HG03045 (cell line): ENCODE results near the gene FAM118B.
"Not testable (repeated sequence)": the region's sequence is repeated elsewhere in the genome, so short reads cannot be mapped to it uniquely, and the experiment has no call there.

Source experiments
- ATAC-seq: cut with Tn5 transposase; IDR thresholded peaks from one replicate; pipeline ENCODE4 v1.9.1; 2021; ENCODE audit warnings: mild to moderate bottlenecking, moderate library complexity; ENCODE audit not compliant: unreplicated experiment

FAM118B gene

DNA sequence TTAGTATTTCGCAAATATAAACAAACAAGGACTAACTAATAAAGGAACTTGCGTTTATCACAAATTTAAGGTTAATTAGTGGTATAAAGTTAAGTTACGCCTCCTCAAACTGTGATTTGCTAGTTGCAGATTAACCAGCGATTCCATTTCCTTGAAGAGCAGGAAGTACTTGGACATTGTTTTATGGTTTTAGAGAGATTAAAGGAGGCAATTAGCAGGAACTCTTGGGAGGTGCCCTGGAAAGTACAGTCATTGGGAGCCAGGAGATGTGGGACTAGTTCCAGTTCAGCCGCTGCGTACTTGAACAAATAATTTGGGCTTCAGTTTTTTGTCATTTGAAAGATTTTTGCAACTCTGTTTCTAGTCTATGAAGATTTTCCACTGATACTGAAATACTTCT lies 3.3 kb downstream of the FAM118B start:
- ATAC-seq: no peak

DNA sequence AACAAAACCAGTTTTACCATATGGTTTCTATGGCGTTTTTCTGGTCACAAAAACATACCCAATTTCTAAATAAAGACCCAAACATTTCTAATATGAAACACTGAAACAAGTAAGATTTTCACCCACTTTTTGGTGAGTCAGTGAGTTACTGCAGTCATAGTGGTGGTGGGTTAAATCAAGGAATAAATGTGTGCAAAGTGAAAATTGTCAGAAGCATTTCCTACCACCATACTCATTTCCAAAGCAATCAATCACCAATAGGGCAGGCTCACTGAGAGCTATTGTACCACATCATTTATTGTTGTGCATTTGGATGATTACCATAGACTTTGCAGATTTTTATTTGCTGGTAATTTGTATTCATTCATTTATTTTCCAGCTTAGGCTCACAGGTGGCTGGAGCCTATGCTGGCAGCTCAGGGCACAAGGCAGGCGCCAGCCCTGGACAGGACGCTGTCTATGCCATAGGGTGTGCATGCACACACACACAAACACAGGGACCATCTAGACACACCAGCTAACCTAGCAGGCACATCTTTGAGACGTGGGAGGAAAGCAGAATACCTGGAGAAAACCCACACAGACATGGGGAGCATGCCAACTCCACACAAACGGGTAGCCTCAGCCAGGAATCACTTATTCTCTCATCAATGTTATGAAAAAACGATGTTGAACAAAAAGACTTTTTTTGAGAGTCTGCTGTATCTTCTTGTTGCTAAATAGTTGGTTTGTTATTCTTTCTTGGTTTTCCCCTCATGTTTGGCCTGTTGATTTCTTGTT lies 5.1 kb downstream of the FAM118B start:
- ATAC-seq: no peak

DNA sequence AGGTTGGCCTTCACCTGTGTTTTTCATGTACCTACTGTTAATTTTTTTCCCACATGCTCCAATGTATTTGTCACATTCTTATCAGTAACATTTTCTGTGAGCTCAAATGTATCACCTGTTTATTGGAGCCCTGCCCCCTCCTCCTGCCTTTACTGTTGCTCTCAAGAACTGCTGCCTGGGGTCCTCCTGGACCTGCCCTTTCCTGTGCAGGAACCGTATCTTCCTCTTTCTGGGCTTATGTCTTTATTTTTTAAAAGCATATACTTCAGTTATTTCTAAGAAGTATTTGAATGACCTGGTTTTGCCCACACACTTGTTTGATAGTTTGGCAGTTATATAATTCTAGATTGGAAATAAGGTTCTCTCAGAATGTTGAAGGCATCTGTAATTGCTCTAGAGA lies 5.9 kb downstream of the FAM118B start:
- no peak for ATAC-seq

DNA sequence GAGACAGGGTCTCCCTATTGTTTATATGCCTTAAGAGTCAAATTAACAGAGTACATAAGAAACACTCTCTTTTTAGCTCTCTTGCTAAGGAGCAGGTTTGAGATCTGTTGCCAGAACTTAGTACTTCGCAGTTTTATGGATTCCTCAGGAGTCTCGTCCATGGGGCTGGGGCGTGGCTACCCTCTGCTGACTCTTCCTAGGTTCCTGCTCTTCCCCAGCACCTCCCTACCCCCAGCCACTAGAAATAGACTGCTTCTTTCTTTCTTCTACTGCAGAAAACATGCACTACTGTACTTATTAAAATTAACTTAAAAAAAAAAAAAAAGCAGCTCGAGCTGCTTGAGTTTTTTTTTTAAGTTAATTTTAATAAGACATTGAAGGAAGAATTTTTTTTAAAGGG lies 8.0 kb downstream of the FAM118B start:
- ATAC-seq: no peak

DNA sequence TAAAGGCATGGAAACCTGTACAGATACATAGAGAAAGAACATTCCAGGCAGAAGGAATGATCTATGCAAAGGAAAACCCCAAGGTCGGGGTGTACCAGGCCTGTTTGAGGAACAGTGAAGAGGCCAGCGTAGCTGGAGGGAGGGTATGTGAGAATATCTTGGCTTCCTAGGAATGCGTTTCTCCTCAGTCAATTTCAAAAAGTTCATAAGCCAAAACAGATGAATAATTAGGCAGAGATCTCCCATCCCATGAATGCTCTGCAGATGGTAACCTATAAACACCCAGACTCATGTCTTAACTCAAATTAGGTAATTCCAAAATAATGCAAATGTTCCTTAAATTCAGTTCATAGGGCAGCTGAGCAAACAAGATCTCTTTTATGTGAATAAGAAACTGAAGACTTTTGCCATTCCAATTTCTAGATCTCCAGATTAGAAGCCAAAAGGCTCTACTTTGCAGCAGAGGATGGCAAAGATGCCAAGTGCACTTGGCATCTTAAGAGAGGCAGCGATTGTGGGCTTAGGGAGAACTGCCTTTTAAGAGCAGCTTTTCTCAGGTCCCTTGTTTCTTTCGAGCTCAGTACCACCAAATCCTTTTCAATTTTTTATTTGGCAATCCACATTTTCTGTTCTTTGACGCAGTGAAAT lies 13.2 kb downstream of the FAM118B start:
- ATAC-seq: no peak

- ATAC-seq: no peak
Measured at GRCh38 chr11:126225295-126225665, 13.7 kb downstream of the FAM118B start.

GRCh38 chr11:126226334-126227084 lies 14.9 kb downstream of the FAM118B start:
- ATAC-seq: no peak

DNA sequence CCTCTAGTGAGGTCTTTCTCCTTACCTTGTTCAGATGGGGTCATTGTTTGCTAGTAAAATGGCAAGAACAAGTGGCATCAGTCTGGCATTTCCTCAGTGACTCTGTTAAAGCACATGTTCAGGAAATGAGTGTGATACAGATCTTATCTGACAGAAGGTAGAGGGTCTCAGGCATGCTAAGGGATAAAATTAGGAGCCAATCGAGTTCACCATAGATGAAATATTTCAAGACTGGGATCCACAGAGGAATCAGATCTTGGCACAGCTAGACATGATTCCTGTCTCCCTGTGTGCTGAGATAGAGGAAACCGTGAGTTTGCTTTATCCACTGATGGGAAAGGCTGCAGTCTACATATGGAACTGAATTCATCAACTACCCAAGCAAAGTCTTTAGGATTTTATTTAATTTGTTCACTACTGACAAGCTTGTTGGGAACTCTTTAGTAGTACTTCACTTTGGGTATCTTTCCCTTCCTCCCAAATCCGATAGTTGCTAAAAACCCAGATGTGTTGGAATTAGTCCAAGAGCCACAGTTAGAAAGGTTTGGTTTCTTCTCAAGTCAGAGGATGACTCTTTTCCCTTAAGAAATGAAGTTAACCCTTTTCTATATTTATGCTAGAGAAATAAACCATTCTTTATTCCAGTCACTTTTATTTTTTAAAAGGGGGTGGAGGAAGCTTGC lies 18.4 kb downstream of the FAM118B start:
- ATAC-seq: no peak

GRCh38 chr11:126231725-126232459 lies 20.3 kb downstream of the FAM118B start:
- ATAC-seq: no peak

- ATAC-seq: no peak
Measured at GRCh38 chr11:126232683-126233082, 21.1 kb downstream of the FAM118B start.

GRCh38 chr11:126233391-126233790 lies 21.8 kb downstream of the FAM118B start:
- no peak for ATAC-seq

DNA sequence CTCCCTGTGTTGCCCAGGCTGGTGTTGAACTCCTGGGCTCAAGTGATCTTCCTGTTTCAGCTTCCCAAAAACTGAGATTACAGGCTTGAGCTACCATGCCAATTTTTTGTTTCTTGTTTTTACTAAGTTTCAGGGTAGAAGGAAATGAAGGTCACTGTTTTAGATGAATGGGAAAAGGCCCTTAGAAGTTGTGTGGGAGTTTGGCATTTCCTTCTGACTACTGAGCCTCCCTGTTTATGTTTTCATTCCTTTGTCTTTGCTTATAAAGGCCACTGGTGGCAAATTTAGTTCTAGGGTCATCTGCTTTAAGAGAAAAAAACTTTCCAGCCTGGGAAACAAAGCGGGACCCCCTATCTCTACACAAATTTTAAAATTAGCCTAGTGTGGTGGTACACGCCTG lies 35.1 kb downstream of the FAM118B start:
- ATAC-seq: no peak

GRCh38 chr11:126253265-126253664 lies 41.7 kb downstream of the FAM118B start:
- ATAC-seq: no peak

- no peak for ATAC-seq
Measured at GRCh38 chr11:126254819-126255218, 43.2 kb downstream of the FAM118B start.

DNA sequence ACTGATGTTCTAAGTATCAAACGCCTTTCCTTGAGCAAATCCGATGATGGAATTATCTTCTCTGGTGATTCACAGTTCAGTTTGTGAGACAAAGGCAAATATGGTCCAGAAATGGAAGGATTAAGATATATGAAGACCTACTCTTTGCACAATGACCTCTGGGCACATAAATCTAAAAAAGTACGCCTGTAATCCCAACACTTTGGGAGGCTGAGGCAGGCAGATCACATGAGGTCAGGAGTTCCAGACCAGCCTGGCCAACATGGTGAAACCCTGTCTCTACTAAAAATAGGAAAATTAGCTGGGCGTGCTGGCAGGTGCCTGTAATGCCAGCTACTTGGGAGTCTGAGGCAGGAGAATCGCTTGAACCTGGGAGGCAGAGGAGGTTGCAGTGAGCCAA lies 43.9 kb downstream of the FAM118B start:
- not testable (repeated sequence) for ATAC-seq

- ATAC-seq: no peak
Measured at GRCh38 chr11:126256216-126256615, 44.6 kb downstream of the FAM118B start.

DNA sequence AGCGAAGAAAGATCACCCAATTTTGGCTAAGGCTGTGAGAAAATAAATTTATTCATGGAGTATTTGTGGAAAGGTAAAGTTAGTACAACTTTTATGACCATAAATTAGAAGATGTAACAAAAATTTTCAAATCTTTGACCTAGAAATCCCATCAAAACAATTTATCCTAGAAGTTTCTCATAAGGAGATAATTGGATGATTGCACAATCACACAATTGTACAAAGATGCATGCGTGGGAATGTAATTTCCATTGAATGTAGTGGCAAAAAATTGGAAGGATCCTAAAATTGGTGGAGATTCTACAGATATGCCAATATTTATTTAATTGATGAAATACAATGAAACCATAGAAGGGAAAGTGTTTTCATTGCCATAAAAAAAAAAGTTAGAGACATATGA lies 45.6 kb downstream of the FAM118B start:
- no peak for ATAC-seq

GRCh38 chr11:126257764-126258163 lies 46.2 kb downstream of the FAM118B start:
- ATAC-seq: no peak

DNA sequence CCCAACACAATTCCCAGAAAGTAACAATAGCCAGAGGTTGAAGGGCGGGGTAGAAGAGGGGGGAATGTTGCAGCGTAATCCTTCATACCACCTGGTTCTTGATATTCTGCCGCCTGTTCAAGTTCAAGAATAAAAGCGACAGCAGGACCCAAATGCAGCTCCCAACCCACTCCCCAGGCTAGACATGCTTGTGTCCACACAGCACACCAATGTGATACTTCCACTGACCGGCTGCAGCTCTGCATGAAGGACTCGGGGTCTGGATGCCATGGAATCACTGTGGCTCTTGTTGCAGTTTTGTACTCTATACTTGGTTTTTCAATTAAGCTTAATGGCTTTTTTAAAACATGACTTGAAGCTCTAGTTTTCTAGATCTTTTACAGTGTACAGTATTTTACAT lies 50.6 kb downstream of the FAM118B start:
- ATAC-seq: no peak

- no peak for ATAC-seq
Measured at GRCh38 chr11:126263489-126263888, 51.9 kb downstream of the FAM118B start.

DNA sequence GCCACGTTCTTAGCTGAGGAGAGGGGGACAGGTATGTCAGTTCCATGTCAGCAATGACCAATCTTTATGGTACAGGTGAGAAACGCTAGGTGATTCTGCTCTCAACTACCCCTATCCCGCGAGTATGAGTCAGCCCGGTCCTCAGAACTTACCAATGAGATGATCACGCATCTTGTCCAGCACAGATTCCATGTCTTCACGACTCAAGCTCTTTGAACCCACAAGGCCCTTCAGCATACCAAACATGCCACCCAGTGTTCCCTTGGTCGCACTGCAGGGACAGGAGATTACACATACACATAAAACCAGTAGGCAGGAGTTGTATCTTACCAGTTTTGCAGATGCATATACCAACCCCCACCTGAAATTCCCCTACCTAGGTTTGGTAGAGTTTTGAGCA lies 54.2 kb downstream of the FAM118B start:
- ATAC-seq: no peak
